ENCODE data around the gene PTPRM. TPM values are rescaled to one million over a fixed set of nuclear protein-coding genes. Genes with fewer than 3 reads are reported as not detected.

PTPRM gene
- polyA plus RNA-seq, 2 of the 4 experiments (the other 2 are of a cell fraction) = 44.5 to 199 TPM

DNA sequence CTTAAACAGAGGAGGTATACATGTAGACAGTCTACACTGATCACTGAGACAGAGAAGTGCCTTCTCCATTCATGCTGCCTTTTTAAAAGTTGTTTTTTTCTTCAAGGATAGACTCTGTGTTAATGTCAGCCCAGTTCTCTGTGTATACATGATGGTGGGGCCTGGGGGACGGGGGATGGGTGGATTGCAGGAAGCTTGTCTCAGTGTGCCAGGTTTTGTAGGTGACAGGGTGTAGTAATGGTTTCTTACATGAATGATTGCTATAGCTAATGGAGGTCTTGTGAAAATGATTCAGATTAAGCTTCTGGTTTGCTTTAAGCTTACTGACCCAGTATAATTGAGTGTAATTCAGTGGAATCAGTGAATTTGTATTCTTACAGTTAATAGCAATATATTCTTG lies 423.6 kb downstream of the PTPRM start:
- Histone ChIP-seq H3K9me3 (peaks cover 12% of the 10 kb centered on the region; the same call in 2 of the 3 replicates), H3K4me1 (peaks cover 19% of the 10 kb centered on the region), H3K4me2 (no peak overlapping the region), H3K4me3 (no peak overlapping the region), H3K27ac (no peak overlapping the region)
- DNase-seq (ENCODE audit: low read depth in 1 of 2, low spot score in 1 of 2) (no peak), FAIRE-seq (no peak), ATAC-seq (no peak)
- TF ChIP-seq HEYL (CRISPR knock-in tag; IDR thresholded peaks at IDR 0.05) (no peak), EP300 (IDR thresholded peaks at IDR 0.05) (no peak), E2F6 (IDR thresholded peaks at IDR 0.05; ENCODE audit: borderline replicate concordance, low read depth) (no peak), REST (IDR thresholded peaks at IDR 0.05) (no peak), RNF2 (IDR thresholded peaks at IDR 0.05; ENCODE audit: borderline replicate concordance, low read depth) (no peak), FOXS1 (CRISPR knock-in tag; IDR thresholded peaks at IDR 0.05) (no peak), SREBF2 (IDR thresholded peaks at IDR 0.05) (no peak), FOSB (CRISPR knock-in tag; IDR thresholded peaks at IDR 0.05) (no peak), ELK1 (IDR thresholded peaks at IDR 0.05; ENCODE audit: low read depth, low read length) (no peak), MYC (IDR thresholded peaks at IDR 0.05; ENCODE audit: borderline replicate concordance, low read length) (no peak), CTCF (IDR thresholded peaks at IDR 0.05) (no peak), CEBPB (IDR thresholded peaks at IDR 0.05) (no peak)
- CTCF ChIA-PET = no interaction called here
- WGBS (ENCODE audit: missing lambda C conversion rate) = 38% methylated on average over 1 of the region's 1 CpG
- POLR2A ChIA-PET = no interaction called here

DNA sequence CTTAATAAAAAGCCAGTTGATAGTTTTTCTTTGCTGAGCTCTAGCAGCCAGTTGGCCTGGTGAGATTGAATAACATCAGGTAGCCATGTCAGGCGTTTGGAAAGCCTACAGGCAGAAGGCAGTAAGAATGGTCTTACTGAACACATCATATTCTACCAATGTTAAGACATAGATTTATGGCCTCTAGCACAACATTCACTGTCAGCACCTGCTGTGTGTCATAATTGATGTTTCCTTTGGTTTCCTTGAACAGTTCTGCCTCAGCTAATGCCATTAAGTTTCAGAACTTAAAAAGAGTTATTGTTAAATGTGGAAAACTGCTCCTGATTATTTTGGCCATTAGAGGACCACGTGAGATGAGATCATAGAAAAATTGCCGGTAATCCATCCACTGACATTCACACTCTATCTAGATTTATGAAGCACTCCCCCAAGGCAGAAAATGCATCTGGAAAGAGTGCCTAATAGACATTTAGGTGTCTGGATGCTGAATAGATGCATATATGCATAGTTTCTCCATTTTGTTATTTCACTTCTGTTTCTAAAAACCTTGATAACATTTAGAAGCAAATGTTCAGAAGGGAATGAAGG lies 434.7 kb downstream of the PTPRM start:
- Histone ChIP-seq H3K4me2 (no peak overlapping the region), H3K4me1 (peaks cover 7% of the 10 kb centered on the region; the same call in 2 of the 3 replicates), H3K4me3 (no peak overlapping the region), H3K9me3 (no peaks in the 10 kb centered on the region), H3K27ac (no peak overlapping the region)
- FAIRE-seq = no peak
- DNase-seq (ENCODE audit: low read depth in 1 of 2, low spot score in 1 of 2) = no peak
- ChIA-PET CTCF (no interaction called here), POLR2A (no interaction called here)
- ATAC-seq = no peak
- 93% methylated on average over 3 of the region's 3 CpGs for WGBS (ENCODE audit: missing lambda C conversion rate)
- no peak for TF ChIP-seq USF2 (IDR thresholded peaks at IDR 0.05)
- no peak for TF ChIP-seq CBX8 (IDR thresholded peaks at IDR 0.05)
- TF ChIP-seq EHMT2 (IDR thresholded peaks at IDR 0.05; ENCODE audit: low read depth) = no peak
- TF ChIP-seq ESRRA (IDR thresholded peaks at IDR 0.05; ENCODE audit: borderline replicate concordance, low read length) = no peak
- no peak for TF ChIP-seq FOXS1 (CRISPR knock-in tag; IDR thresholded peaks at IDR 0.05)
- no peak for TF ChIP-seq MAFK (IDR thresholded peaks at IDR 0.05; ENCODE audit: partially characterized antibody)
- TF ChIP-seq, protein P1, sequence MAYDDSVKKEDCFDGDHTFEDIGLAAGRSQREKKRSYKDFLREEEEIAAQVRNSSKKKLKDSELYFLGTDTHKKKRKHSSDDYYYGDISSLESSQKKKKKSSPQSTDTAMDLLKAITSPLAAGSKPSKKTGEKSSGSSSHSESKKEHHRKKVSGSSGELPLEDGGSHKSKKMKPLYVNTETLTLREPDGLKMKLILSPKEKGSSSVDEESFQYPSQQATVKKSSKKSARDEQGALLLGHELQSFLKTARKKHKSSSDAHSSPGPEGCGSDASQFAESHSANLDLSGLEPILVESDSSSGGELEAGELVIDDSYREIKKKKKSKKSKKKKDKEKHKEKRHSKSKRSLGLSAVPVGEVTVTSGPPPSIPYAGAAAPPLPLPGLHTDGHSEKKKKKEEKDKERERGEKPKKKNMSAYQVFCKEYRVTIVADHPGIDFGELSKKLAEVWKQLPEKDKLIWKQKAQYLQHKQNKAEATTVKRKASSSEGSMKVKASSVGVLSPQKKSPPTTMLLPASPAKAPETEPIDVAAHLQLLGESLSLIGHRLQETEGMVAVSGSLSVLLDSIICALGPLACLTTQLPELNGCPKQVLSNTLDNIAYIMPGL (CRISPR knock-in tag; IDR thresholded peaks at IDR 0.05; ENCODE audit: borderline replicate concordance) = no peak
- no peak for TF ChIP-seq ZFP36 (IDR thresholded peaks at IDR 0.05; ENCODE audit: borderline replicate concordance, partially characterized antibody)
- TF ChIP-seq PHF8 (IDR thresholded peaks at IDR 0.05; ENCODE audit: borderline replicate concordance, low read depth) = no peak
- TF ChIP-seq ZSCAN20 (CRISPR knock-in tag; IDR thresholded peaks at IDR 0.05) = no peak
- TF ChIP-seq RAD21 (conservative IDR thresholded peaks at IDR 0.05 in 1 of 2, IDR thresholded peaks at IDR 0.05 in 1 of 2) = no peak
- TF ChIP-seq ELK1 (IDR thresholded peaks at IDR 0.05; ENCODE audit: low read depth, low read length) = no peak
- no peak for TF ChIP-seq HOXB5 (CRISPR knock-in tag; IDR thresholded peaks at IDR 0.05)
- TF ChIP-seq POLR2A (IDR thresholded peaks at IDR 0.05; ENCODE audit: low read length) = no peak
- no peak for TF ChIP-seq RARB (CRISPR knock-in tag; IDR thresholded peaks at IDR 0.05)
- TF ChIP-seq TFCP2L1 (CRISPR knock-in tag; IDR thresholded peaks at IDR 0.05) = no peak
